Spleen (tissue), 11 donors: Measurements from ENCODE around the gene UBE2D1. TPM values are rescaled to one million over a fixed set of nuclear protein-coding genes. Genes with fewer than 3 reads are reported as not detected.

Source experiments
- DNase-seq: peaks from one replicate; pipeline ENCODE4 v3.0.0-alpha.2; 2020
- H3K27ac ChIP-seq, 8 donors: fragments of 200-600 bp; sonication (generic) in 7 of 8; 1 replicate in 4 of 8; 2 replicates in 4 of 8; pipeline versions ENCODE4 v1.5.0 to v1.8.0; 2016 to 2021; ENCODE audit warnings: inconsistent platforms in 4 of 8, mild to moderate bottlenecking in 4 of 8, moderate library complexity in 1 of 8
- H3K27me3 ChIP-seq, 7 donors: fragments of 200-600 bp; sonication (generic) in 6 of 7; replicated peaks in 1 of 7; 1 replicate in 4 of 7; 2 replicates in 3 of 7; pipeline versions ENCODE4 v1.5.0 to v1.8.0; 2016 to 2021; ENCODE audit warnings: inconsistent platforms in 3 of 7, mild to moderate bottlenecking in 1 of 7
- H3K36me3 ChIP-seq, 6 donors: fragments of 200-600 bp; sonication (generic) in 5 of 6; 1 replicate in 4 of 6; 2 replicates in 2 of 6; pipeline versions ENCODE4 v1.5.0 to v1.8.0; 2016 to 2021; ENCODE audit warnings: inconsistent platforms in 2 of 6
- H3K4me1 ChIP-seq, 6 donors: fragments of 200-600 bp; sonication (generic) in 5 of 6; 1 replicate in 3 of 6; 2 replicates in 3 of 6; pipeline versions ENCODE4 v1.5.0 to v1.8.0; 2016 to 2021; ENCODE audit warnings: inconsistent platforms in 3 of 6
- H3K4me3 ChIP-seq, 8 donors: fragments of 200-600 bp; sonication (generic) in 7 of 8; 1 replicate in 4 of 8; 2 replicates in 4 of 8; pipeline versions ENCODE4 v1.5.0 to v1.8.0; 2016 to 2021; ENCODE audit warnings: inconsistent platforms in 4 of 8, mild to moderate bottlenecking in 4 of 8, moderate library complexity in 2 of 8
- H3K9me3 ChIP-seq, 8 donors: fragments of 200-600 bp; sonication (generic) in 7 of 8; 1 replicate in 4 of 8; 2 replicates in 4 of 8; pipeline versions ENCODE4 v1.5.0 to v1.8.0; 2016 to 2021; ENCODE audit warnings: inconsistent platforms in 4 of 8
- POLR2A ChIP-seq, 3 donors: fragments of 450-650 bp; IDR thresholded peaks; one replicate each; pipeline ENCODE4 v1.5.1; 2017; ENCODE audit warnings: antibody characterized with exemption in 3 of 3, mild to moderate bottlenecking in 1 of 3
- POLR2AphosphoS5 ChIP-seq, 3 donors: sonication (generic); formaldehyde crosslinking; IDR thresholded peaks; one replicate each; pipeline ENCODE4 v1.5.1; 2017; ENCODE audit warnings: antibody characterized with exemption in 3 of 3
- WGBS, 5 donors: extraction: QIAGEN DNeasy Blood & Tissue Kit in 3 of 5; methylation state at CpG; one replicate each; pipeline versions ENCODE4 v1.1.5 to v1.1.7; 2013 to 2018; 5-methylcytosine and 5-hydroxymethylcytosine counted together
- intact Hi-C: fragments of 100-400 bp; cut with DNase I; formaldehyde crosslinking; loops from one replicate; pipeline ENCODE4 v1.15.0; 2023; ENCODE audit warnings: low total_unique reads
- polyA plus RNA-seq, 3 donors: library from polyadenylated mRNA; stranded (reverse); fragments of 200-250 nt; gene quantifications; one replicate each; pipeline ENCODE4 v1.2.1, GENCODE V29; 2013
- total RNA-seq, 7 donors: library from RNA; depleted of rRNA in 3 of 7; stranded (reverse); fragments of >200 nt in 3 of 7; fragmentation: NEBNext Ultra II Directional in 4 of 7; extraction: Animal tissue kit (Norgen Biotek cat#: 25700) in 4 of 7; gene quantifications; one replicate each; pipeline versions ENCODE4 v1.1.0 to v1.2.1, GENCODE V29; 2016 to 2021
- TF ChIP-seq, protein P1 (sequence below), 11 experiments: fragments of 200-600 bp in 7 of 11; fragments of 450-650 bp in 4 of 11; sonication (generic) in 4 of 11; IDR thresholded peaks in 8 of 11; conservative IDR thresholded peaks in 3 of 11; 1 replicate in 7 of 11; 2 replicates in 4 of 11; pipeline versions ENCODE4 v1.4.0 to v1.8.0; 2016 to 2021; ENCODE audit warnings: antibody characterized with exemption in 11 of 11, inconsistent platforms in 4 of 11, mild to moderate bottlenecking in 1 of 11
- donor health status: healthy with polysubstance abuse.
- donor health status: DM: no; HTN: no; CAD: no; lungs with moderate emphysema.
- donor health status: DM: no; HTN: no; CAD: no.
- donor health status: Bipolar disorder and iron deficiency.
- donor health status: healthy.
- donor health status: DM: no; HTN: no; CAD: no.
- donor health status: DM: yes; HTN: yes; CAD: no.

The UBE2D1 gene
- total and polyA plus RNA-seq, 10 donors = 13.5 to 34.6 (median 26.4) TPM

DNA sequence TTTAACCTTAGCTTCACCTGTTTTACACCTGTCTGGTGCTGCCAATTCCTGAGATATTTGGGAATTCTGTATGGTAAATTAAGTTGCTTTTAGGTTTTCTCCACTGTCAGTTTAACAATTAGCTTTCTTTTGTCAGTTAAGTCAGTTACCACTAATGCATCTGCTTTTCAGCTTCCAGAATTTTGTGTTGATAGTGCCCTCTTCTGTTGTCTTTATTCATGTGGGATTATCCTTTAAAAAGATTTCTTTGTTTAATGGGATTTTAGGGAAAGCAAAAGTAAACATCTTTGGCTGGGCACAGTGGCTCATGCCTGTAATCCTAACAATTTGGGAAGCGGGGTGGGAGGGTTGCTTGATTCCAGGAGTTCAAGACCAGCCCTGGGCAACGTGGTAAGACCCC, 58.5 kb downstream of the UBE2D1 start:
- no peak for DNase-seq
- peaks cover 2 to 100% (median 77%) of the 10 kb centered on the region in 6 donors for H3K36me3 ChIP-seq
- no peak overlapping the region for H3K27ac ChIP-seq
- H3K27me3 ChIP-seq = no peaks in the 10 kb centered on the region
- TF ChIP-seq POLR2AphosphoS5 (IDR thresholded peaks at IDR 0.05) (no peak), POLR2A (IDR thresholded peaks at IDR 0.05) (no peak)
- TF ChIP-seq, protein P1, sequence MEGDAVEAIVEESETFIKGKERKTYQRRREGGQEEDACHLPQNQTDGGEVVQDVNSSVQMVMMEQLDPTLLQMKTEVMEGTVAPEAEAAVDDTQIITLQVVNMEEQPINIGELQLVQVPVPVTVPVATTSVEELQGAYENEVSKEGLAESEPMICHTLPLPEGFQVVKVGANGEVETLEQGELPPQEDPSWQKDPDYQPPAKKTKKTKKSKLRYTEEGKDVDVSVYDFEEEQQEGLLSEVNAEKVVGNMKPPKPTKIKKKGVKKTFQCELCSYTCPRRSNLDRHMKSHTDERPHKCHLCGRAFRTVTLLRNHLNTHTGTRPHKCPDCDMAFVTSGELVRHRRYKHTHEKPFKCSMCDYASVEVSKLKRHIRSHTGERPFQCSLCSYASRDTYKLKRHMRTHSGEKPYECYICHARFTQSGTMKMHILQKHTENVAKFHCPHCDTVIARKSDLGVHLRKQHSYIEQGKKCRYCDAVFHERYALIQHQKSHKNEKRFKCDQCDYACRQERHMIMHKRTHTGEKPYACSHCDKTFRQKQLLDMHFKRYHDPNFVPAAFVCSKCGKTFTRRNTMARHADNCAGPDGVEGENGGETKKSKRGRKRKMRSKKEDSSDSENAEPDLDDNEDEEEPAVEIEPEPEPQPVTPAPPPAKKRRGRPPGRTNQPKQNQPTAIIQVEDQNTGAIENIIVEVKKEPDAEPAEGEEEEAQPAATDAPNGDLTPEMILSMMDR (IDR thresholded peaks at IDR 0.05 in 8 of 11, conservative IDR thresholded peaks at IDR 0.05 in 3 of 11) = no peak
- H3K4me3 ChIP-seq = no peak overlapping the region
- H3K9me3 ChIP-seq = no peaks in the 10 kb centered on the region
- intact Hi-C loops = no loop called here
- WGBS, 5 donors = 81 to 95% (median 88%) methylated on average over 2 of the region's 2 CpGs
- peaks cover 0 to 34% (median 0%) of the 10 kb centered on the region in 6 donors for H3K4me1 ChIP-seq

DNA sequence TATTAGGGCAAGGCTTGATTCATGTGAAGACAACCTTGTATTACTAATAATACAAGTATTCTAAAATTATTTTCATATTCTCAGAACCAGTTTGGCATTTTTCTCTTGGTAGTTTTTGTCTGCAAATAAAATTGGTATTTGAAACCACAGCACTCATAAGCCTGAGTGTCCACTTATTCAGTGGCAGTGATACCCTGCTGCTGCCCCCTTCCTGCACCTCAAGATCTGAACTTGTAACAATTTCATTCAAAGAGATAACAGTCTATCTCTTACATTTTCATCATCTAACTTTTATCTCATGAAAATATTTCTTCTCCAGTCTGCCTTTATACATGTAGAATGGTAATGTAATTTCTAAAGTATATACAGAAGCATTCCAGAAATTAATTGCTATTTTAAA, 59.7 kb downstream of the UBE2D1 start:
- no peak for DNase-seq
- H3K4me3 ChIP-seq = no peak overlapping the region
- intact Hi-C loops = no loop called here
- no peak for TF ChIP-seq POLR2AphosphoS5 (IDR thresholded peaks at IDR 0.05)
- TF ChIP-seq POLR2A (IDR thresholded peaks at IDR 0.05) = no peak
- TF ChIP-seq, protein P1 (IDR thresholded peaks at IDR 0.05 in 8 of 11, conservative IDR thresholded peaks at IDR 0.05 in 3 of 11) = no peak
- H3K27ac ChIP-seq = no peak overlapping the region
- H3K4me1 ChIP-seq = peaks cover 0 to 23% (median 0%) of the 10 kb centered on the region in 6 donors
- H3K9me3 ChIP-seq = no peaks in the 10 kb centered on the region
- H3K36me3 ChIP-seq = peaks cover 2 to 97% (median 70%) of the 10 kb centered on the region in 6 donors
- no peaks in the 10 kb centered on the region for H3K27me3 ChIP-seq

DNA sequence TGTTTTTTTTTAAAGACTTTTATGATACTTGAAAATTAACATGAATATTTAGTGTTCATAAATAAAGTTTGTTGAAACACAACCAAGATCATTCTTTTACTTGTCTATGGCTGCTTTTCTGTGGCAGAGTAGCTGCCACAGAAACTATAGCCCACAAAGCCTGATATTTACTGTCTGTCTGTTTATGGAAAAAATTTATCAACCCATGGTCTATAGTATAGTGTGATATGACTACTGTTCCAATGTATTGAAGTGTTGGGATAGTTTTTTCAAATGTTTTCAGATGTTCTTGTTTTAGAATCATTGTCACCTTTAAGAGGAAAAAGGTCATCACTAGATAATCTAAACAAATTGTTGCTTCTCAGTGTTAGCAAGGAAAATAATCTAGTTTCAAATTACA, 61.3 kb downstream of the UBE2D1 start:
- Histone ChIP-seq H3K27me3 (no peaks in the 10 kb centered on the region), H3K27ac (no peak overlapping the region), H3K4me3 (no peak overlapping the region), H3K9me3 (no peaks in the 10 kb centered on the region), H3K36me3 (peaks cover 0 to 82% (median 58%) of the 10 kb centered on the region in 6 donors), H3K4me1 (peaks cover 0 to 10% (median 0%) of the 10 kb centered on the region in 6 donors)
- DNase-seq = no peak
- intact Hi-C loops = no loop called here
- TF ChIP-seq POLR2AphosphoS5 (IDR thresholded peaks at IDR 0.05) = no peak
- TF ChIP-seq, protein P1 (IDR thresholded peaks at IDR 0.05 in 8 of 11, conservative IDR thresholded peaks at IDR 0.05 in 3 of 11) = no peak
- TF ChIP-seq POLR2A (IDR thresholded peaks at IDR 0.05) = no peak

DNA sequence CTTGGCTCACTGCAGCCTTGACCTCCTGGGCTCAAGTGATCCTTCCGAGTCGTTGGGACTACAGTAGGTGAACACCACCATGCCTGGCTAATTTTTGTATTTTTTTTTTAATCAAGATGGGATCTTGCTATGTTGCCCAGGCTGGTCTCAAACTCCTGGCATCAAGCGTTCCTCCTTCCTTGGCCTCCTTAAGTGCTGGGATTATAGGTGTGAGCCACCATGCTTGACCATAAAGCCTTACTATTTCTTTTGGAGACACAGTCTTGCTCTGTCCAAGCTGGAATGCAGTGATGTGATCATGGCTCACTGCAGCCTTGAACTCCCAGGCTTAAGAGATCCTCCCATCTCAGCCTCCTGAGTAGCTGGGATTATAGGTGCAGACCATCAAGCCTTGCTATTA, 63.0 kb downstream of the UBE2D1 start:
- peaks cover 0 to 66% (median 47%) of the 10 kb centered on the region in 6 donors for H3K36me3 ChIP-seq
- H3K9me3 ChIP-seq = no peaks in the 10 kb centered on the region
- no peak overlapping the region for H3K27ac ChIP-seq
- WGBS, 5 donors = 79 to 100% (median 97%) methylated on average over 3 of the region's 3 CpGs
- H3K27me3 ChIP-seq = no peaks in the 10 kb centered on the region
- no peaks in the 10 kb centered on the region for H3K4me1 ChIP-seq
- intact Hi-C loops = no loop called here
- H3K4me3 ChIP-seq = no peak overlapping the region
- no peak for DNase-seq
- TF ChIP-seq, protein P1 (IDR thresholded peaks at IDR 0.05 in 8 of 11, conservative IDR thresholded peaks at IDR 0.05 in 3 of 11) = no peak
- TF ChIP-seq POLR2A (IDR thresholded peaks at IDR 0.05) (no peak), POLR2AphosphoS5 (IDR thresholded peaks at IDR 0.05) (no peak)
